ENCODE data around the gene ZBTB40.

The ZBTB40 gene

DNA sequence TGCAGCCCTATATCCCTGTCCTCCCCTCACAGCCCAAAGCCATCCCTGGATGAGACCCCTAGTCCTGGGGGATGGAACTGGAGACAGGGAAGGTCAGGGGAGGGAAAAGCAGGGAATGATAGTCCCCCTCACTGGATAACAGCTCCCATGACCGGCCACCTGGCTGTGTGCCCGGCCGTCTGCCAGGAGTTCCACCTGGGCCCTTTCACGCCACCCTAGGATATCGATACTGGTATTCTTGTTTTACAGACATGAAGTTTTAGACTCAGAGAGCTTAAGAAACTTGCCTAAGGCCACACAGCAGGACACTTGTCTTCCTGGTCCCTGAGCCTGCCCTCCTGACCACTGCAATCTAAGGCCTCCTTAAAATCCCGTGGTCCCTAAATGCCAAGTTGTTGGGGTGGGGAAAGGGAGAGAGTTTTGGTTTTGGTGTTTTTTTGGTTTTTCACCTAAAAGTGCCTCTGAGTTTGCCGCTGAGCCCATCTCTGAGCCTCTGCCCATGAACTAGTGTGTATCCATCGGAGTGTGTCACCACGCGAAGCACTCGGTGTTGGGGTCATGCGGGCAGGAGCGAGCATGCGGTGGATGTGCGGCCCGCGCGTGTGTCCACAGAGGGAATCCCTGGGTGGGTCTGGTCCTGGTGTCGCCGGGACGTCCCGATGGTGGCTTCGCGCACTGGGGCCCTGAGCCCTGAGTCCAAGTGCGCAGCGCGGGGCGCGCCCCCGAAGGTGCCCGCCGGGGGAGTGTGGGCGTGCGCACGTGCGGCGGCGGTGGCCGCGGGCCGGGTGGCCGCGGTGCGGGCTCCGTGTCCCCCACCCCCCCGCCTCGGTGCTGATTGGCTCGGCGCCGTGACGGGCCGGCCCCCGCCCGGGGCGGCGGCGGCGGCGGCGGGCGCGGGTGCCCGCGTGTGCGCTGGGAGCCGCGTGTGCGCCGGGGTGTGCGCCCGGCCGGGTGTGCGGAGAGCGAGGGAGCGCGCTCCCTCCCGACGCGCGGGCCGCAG lies 111.2 kb downstream of the ZBTB40 start, which contains the start of gene EPHA8:
EPHA8 (plus strand) TSS at position 906 of the 1,000 bp plus-strand sequence. CDS start 147 bp downstream, outside the sequence.
- no peak for DNase-seq (ENCODE audit: low read depth)

DNA sequence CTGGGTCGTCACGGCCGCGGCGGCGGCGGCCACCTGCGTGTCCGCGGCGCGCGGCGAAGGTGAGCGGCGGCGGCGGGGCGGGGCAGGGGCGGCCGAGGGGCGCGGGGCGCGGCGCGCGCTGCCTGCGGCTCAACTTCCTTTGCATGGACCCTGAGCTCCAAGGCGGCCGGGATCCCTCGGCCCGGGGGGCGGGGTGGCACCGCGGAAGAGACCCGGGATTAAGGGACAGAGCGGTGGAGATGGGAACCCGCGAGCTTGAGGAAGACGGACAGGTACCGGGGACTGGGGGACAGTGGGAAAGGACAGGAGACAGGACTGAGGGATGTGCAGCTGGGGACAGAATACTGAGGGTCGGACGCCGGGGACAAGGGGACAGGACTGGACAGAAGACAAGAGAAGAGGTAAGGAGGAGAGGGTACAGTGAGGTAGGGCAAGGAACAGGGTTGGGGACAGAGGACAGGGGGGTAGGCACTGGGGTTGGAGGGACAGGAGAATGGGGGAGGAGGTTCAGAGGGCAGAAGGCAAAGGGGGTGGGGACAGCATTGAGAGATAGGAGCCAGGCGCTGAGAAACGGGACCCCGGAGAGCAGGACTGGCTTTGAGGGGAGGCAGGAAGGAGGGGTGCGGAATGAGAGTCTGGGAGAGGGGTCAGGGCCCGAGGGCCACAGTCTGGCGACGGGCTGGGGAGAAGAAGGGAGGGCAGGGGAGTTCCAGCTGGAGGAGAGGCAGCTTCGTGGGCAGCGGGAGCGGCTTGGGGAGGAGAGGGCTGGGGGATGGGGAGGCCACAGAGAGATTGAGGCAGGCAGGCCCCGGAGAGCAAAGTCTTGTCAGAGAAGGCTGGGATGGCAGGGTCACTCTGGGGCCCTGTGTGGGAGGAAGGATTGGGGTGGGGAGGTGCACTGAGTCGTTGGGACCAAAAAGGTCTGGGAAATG lies 112.3 kb downstream of the ZBTB40 start:
- DNase-seq (ENCODE audit: low read depth): no peak

GRCh38 chr1:22566161-22566560 lies 114.5 kb downstream of the ZBTB40 start:
- no peak for DNase-seq (ENCODE audit: low read depth)

GRCh38 chr1:22567197-22567596 lies 115.5 kb downstream of the ZBTB40 start:
- no peak for DNase-seq (ENCODE audit: low read depth)

DNA sequence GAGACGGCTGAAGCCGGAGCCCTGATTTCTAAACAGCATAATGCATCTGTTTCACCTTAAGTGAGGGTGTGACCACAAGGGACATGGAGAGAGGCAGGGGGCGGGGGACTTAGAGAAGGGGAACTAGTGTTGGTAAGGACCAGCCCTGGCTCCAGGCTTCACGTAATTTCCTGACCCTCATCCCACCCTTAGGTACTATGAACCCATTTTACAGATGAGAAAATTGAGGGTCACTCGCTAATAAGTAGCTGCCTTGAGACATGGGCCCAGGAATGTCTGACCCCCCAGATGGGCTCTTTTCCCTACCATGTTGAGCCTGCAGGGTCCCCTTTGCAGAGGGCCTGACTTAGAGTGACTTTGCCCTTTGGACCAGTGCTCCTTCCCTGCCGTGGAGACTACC lies 116.3 kb downstream of the ZBTB40 start:
- DNase-seq (ENCODE audit: low read depth): no peak

DNA sequence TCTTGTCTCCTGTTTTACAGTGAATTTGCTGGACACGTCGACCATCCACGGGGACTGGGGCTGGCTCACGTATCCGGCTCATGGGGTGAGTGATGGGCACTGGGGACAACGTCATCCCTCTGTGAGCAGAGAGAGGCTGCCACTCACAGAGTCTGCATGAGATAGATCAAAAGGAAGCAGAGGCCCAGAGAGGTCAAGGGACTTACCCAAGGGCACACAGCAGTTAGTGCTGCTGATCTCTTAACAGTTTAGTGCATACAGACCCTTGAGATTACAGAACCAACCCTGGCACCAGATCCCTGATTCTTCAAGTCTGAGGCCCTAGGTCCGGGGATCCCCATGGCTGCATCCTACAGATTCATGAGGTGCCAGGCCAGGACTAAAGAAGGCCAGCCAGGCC lies 117.6 kb downstream of the ZBTB40 start:
- no peak for DNase-seq (ENCODE audit: low read depth)

- DNase-seq (ENCODE audit: low read depth): no peak
Measured at GRCh38 chr1:22570140-22570909, 118.7 kb downstream of the ZBTB40 start.

DNA sequence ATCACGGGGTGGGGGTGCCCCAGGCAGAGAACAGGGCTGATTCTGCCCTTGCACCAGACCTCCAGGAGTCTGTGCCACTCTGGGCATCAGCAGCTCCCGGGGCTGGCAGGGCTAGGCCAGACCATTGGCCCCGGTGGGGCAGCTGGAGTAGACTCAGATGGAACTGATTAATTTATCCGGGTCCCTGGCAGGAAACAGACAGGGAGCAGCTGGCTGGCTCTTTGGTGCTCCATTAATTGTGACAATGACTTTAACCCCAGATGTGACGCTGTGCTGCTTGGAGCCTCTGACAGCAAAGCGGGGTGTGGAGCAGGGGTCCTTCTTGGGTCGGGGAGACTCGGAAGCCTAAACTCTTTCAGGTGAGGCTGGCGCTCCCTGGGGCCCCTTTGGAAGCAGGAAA lies 121.2 kb downstream of the ZBTB40 start:
- DNase-seq (ENCODE audit: low read depth): no peak

DNA sequence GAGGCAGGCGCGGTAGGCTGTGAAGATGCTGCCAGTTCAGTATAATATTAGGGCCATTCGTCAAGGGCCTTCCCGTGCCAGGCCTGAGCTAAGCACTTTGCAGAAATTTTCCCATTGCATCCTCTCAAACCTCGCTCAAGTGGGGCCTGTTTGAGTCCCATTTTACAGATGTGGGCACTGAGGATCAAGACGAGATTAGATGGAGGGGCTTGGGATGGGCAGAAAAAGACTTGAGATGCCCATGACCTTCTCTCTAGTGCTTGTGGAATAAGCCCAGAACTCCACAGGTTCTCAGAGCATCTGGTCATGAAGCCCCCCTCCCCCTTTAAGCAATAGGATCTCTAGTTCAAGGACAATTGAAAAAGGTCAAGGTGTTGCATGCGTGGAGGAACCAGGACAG lies 121.6 kb downstream of the ZBTB40 start:
- DNase-seq (ENCODE audit: low read depth): no peak

GRCh38 chr1:22575532-22576149 lies 124.0 kb downstream of the ZBTB40 start:
- DNase-seq (ENCODE audit: low read depth): no peak

DNA sequence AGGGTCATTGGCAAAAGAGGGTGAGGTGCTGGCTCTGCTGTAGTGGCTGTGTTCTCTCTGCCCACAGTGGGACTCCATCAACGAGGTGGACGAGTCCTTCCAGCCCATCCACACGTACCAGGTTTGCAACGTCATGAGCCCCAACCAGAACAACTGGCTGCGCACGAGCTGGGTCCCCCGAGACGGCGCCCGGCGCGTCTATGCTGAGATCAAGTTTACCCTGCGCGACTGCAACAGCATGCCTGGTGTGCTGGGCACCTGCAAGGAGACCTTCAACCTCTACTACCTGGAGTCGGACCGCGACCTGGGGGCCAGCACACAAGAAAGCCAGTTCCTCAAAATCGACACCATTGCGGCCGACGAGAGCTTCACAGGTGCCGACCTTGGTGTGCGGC lies 124.5 kb downstream of the ZBTB40 start:
- no peak for DNase-seq (ENCODE audit: low read depth)

DNA sequence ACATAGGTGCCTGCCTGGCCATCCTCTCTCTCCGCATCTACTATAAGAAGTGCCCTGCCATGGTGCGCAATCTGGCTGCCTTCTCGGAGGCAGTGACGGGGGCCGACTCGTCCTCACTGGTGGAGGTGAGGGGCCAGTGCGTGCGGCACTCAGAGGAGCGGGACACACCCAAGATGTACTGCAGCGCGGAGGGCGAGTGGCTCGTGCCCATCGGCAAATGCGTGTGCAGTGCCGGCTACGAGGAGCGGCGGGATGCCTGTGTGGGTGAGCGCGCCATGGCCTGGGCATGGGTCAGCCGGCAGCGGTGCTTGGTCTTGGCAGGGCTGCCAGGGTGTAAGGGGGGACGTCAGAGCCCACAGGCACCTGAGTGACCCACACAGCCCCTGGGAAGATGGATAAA lies 125.0 kb downstream of the ZBTB40 start:
- no peak for DNase-seq (ENCODE audit: low read depth)

GRCh38 chr1:22578732-22579361 lies 127.2 kb downstream of the ZBTB40 start:
- no peak for DNase-seq (ENCODE audit: low read depth)

DNA sequence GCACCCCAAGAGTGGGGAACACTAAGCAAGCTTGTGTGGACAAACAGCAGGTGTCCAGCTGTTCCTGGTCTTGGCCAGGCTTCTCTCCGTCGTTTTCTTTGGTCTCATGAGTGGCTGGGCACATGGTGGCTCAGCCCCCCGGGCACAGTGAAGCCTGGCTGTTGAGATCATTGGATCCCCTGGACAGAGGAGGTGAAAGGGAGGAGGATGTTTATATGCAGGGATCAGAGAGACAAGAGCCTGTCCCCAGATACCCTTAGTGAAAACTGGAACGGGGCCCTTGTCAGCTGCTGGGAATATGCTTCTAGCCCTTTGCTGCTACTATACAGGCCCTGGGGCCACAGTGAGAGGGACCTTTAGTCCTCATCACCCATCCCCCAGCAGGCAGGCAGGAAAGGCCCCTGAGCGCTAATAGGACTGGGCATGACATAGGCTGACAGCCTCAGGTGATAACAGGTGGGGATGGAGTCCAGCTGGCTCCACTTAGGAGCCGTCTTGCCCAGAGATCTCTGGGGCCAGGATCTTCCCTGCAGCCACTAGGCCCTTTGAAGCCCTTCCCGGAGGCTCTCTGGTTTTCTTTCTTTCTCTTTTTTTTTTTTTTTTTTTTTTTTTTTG lies 128.0 kb downstream of the ZBTB40 start:
- DNase-seq (ENCODE audit: low read depth): no peak
